T-helper 1 cell (primary cell): Measurements from ENCODE around the gene CHSY1.

ENCODE experiments used
- DNase-seq, 5 donors: peaks; one replicate each; pipeline ENCODE4 v3.0.0-alpha.2; 2012 to 2020

CHSY1 gene

DNA sequence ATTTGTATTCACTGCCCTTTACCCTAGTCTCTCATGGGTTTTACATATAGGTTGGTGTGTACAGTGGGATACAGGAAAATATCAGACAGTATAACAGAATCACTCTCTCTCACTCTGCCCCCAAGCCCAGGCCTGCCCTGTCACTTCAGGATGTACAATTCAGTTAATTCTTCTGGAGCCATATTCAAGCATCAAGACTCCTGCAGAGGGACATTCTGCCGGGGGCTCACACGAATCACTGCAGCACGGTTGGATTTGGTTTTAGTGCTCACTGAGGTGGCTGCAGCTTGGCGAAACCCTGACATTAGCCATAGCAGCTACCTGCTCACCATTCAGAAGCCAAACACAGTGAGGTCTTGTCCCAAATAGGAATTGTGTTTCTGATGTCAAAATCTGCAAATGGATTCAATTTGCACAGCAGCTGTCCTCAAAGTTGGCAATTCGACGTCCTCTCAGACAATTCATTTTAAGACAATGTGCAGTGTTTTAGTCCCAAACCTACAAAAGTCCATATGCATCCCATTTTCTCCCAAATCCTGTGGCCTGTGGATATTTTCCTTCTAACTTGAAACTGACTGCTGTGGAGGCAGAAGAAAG lies 82.9 kb downstream of the CHSY1 start:
- no peak for DNase-seq

DNA sequence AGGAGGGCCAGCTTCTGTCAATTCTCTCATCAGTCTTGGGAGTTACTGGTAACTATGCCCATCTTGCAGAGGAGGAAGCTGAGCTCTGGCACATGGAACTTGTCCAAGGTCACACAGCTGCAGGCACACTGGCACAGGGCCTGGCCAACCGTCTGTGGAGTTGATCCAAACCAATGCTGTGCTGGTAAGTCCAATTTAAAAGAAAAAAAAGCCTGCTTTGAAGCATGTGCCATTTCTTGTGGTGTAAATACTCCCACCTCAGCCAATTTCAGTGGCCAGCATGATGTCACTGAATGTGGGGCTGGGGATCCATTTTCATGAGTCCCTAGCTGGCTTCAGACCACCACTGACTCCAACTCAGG lies 83.4 kb downstream of the CHSY1 start:
- DNase-seq, result no peak

DNA sequence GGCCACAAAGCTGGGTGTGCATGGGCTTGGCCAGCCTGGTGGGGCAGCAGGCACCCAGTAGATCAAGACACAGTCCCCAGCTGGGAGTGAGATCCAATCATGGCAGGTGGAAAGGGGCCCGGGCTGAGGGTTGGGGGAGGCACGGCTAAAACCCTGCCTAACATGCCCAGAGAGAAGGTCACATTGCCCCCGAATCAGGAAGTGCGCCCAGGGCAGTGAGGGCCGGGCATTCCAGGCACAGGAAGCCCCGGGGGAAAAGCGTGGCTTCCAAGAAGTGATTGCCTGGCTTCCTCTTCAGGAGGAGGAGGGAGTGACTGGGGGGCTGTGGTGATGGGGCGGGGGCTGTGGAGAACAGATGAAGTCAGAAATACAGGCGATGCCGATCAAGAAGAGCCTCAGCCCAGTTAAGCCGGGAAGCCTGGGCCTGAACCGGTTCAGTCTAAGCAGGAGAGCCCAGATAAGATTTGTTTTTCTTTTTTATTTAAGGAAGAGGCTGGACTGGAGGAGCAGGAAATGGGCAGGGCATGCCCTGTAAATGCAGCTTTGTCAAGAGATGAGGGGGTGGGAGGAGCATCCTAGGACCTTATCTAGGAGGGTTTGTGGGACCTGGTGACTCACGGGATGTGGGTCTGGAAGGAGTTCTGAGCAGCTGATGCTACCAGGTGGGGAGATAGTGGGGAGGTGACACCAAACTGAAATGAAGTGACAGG lies 83.9 kb downstream of the CHSY1 start:
- peak in 2 of 5 donors; percentile 10 to 91 for DNase-seq

DNA sequence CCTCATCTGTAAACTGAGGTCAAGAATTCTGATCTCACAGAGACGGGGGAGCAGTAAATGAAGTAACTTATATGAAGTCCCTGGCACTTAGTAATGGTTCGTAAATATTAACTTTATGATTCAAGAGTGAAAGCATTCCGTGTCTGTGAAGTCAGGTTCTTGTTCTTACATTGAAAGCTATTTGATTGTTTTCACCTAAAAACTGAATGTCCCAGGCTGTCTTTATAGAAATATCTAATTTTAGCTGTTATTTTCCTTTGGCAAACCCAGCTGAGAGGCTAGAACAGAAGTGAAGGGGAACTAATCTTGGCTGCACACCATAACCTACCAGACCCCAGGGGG lies 84.5 kb downstream of the CHSY1 start:
- DNase-seq, result no peak

DNA sequence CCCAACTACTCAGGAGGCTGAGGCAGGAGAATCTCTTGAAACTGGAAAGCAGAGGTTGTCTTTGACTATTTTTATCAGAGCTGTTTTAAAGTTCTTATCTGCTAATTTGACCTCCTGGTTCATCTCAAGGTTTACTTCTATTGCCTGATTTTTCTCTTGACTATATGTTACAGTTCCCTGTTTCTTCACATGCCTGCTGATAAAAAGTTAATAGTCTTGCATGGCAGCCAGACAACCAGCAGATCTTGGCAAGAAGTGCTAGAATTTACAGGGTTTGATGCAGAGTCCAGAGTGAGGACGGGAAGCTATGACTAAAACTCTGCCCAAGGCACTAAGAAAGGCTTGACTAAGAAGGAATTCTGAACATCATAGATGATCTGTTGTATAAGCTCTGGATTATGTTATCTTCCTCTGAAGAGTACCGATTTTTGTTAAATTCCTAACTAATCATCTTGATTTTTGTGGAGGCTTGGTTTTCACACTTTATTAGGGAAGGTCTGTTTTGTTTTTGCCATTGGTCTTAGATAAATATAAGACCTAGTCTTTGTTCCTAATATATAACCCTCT lies 85.9 kb downstream of the CHSY1 start:
- DNase-seq, result no peak

DNA sequence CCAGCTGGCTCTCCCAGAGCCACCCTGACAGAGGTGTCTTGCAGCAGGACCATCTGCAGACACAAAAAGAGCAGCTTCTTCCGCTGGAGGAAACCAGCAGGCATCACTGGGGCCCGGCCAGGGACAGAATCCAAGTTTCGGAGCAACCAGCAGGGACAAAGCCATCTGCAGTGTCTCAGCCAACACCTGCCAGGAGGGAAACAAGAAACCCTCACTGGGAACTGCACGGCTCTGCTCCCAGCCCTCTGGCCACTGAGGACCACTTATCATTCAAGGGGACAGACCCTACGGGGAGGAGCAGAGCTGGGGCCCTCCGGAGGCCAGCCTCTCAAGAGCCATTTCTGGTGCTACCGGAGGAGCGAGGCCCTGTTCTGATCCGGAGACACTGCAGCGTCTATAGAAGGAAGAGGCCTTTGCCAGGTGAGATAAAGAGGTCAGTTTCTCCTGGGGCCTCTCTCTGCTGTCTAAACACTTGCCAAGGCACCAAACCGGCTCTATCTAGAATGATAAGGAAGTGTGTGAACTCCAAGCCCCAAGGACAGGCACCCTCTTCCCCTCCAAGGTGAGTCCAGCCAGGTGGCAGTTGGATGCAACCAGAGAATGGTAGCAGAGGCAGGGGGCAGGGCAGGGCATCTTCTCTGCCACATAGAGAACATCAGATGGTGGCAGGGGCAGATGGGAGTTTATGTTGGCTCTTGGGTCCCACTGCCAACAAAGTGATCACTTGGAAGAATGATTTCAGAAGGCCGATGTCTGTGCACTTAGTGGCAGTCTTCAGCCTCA lies 89.0 kb downstream of the CHSY1 start:
- no peak for DNase-seq

DNA sequence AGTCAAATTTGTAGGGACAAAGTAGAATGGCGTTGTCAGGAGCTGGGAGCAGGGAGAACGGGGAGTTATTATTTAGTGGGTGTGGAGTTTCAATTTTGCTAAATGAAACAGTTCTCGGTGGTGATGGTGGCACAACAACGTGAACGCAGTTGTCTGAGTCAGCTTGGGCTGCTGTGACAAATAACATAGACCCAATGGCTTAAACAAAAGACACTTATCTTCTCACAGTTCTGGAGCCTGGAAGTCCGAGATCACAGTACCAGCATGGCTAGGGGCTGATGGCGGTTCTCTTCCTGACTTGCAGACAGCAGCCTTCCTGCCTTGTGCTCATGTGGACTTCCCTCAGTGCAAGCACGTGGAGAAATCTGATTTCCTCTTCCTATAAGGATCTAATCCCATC lies 90.2 kb downstream of the CHSY1 start:
- peak in 1 of 5 donors; percentile 61 for DNase-seq

DNA sequence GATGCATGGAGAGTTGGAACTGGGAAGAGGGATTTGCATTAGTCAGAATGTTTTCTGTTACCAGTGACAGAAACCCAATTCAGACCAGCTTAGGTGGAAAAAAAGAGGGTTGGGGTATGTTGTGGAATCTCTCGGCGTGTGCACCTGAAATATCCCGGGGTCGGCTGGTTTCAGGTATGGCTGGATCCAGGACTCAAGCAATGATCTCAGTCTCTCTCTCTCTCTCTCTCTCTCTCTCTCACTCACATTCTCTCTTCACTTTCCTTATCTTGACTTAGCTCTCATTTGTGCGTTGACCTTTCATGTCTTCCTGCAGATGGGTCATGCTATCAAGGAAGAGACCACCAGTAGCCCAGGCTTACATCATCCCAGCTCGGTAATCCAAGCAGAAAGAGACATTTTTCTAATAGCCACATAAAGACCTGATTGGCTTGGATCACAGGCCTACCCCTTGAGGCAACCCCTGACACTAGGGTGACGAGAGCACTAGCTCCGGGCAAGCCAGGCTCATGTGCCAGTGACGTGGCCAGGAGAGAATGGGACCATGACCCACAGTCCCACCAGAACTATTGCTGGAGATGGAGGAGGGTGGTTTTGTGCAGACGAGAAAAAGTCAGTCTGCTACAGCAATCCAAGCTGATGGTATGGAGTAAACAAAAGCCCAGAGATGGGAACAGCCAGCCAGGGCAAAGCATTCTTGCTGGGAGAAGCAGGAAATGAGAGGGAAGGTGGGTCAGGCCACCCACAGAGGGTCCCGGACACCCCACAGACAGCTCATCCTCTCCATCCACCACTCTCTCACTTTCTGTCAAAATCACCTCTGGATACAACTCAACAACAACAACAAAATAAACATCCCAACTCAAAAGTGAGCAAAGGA lies 91.7 kb downstream of the CHSY1 start:
- DNase-seq, result no peak

DNA sequence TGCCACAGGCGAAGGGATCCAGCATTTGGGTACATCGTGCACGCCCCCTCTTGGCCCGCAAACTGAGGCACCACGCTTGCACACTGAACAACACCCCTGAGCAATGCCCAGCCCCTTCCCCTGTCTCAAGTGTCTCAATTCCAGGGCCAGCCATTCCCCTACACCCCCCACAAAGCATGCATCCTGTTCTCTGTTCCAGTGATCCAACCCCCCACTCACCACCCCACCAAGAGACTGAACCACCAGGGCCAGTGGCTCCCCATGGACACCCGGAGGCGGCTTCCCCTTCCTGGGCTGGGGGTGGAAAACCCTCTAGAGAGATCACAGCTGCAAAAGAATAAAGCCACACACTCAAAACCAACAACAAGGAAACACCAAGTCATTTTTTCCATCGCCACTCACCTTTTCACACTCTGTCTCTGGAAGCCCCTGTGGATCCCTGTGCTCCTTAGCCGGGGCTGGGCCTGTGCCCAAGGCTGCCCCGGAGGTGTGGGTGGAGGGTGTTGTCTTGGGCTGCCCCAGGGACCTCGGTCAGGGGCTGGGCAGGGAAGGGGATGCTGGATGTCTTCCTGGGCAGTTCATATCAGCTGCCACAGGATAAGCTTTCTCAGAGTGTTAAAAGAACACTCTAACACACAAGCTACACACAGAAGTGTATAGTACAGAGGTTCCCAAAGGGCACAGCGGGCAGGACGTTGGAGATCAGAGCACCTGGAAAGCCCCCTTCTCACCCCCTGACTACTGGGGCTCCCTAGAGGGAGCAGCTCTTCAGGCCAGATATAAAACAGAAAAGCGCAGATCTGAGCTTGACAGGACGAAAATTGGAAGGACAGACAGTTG lies 92.5 kb downstream of the CHSY1 start:
- peak in 1 of 5 donors; percentile 37 for DNase-seq

DNA sequence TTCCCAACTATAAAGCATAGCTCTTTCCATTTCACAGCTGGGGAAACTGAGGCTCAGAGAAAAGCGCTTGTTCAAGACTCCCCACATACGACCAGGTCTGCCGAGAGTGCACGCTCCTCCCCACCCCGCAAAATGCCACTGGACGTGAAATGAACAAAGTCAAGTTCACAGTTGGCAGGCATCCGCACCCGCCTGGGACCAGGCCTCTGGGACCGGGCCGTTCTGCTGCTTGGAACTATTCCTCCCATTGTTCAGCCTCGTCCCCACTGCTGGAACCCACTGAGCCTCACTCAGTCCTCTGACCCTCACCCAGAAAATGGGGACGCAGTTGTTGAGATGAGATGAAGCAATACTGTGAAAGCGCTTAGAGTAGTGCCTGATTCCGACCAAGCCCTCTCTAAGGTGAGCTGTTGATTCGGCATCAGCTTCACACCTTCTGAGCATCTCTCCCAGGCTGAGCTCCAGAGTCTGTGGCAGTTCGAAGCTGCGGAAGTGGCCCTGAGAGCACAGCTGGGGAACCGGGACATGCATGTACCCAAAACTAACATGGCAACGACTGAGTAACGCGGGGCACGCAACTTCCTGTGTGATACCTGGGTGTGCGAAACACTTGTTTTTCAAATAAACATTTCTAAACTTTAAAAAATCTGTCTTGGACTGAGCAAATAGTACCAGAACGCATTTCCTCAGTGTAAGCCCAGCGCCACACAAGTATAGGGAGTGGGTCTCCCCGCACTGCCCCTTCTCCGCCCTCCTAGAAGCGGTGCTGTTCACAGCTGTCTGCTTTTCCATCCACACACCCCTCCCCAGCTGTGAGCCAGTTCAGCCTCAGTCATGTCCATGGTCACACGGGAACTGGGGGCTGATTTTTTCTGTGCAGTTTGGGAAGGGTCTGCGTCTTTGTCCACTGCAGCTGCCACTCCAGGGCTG lies 93.4 kb downstream of the CHSY1 start:
- peak in 1 of 5 donors; percentile 34 for DNase-seq

DNA sequence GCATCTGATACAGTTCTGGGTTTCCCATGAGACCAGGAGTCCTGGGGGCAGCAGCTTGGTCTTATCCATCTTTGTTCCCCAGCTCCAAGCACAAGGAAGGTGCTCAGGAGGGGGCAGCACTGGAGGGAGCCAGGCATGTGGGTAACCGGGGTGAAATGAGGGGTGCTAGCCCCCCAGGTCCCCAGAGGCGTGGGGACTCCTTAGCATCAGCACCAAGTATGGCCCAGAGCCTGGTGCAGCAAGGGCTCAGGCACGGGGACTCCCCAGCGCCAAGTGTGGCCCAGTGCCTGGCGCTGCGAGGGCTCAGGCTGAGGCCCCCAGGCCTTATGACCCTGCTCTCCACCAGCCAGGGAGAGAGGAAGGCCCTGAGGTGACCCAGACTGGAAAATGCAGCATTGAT lies 94.1 kb downstream of the CHSY1 start:
- DNase-seq, result no peak

DNA sequence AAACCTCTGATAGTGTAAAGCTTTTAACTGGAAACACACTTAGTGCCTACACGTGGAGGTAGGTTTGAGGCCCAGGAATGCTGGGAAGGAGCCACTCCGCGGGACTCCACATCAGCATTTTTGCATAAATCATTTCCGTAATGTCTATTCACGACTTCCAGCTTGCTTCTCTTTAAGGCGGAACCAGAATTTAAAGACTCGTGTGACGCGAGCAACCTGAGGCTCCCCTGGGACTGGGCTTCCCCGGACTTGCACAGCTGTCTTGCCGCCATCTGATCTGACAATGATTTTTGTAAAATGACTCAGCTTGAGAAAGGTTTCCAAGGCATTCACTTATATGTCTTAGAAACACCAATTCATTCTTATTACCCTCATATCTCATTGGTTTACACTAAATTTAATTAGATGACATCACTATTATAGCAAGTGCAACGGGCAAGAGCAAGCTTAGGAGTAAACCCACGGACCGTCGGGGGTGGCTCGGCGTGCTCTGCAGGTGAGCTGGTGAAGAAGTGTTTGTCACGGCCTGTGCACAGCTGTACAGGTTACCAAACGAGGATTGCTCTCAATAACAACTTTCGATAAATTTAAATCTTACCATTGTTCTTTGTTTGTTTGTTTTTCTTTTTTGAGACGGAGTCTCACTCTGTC lies 95.2 kb downstream of the CHSY1 start:
- no peak for DNase-seq

DNA sequence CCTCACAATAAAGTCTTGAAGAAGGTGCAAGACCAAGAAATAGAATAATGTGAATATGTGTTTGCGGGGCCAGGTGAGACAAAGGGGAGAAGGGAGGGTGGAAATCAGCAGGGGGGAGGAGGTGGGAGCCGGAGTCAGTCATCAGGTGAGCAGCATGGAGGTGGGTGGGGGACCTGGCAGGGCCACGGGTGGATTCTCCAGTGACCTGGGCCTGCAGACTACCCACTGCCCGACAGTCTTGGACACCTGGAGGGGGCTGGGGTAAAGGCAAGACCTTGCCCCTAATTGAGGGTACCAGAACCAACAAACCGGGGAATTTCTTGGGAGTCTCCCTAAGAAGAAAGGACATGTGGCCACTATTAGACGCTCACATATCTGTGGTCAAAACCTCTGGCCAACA lies 95.8 kb downstream of the CHSY1 start:
- no peak for DNase-seq

DNA sequence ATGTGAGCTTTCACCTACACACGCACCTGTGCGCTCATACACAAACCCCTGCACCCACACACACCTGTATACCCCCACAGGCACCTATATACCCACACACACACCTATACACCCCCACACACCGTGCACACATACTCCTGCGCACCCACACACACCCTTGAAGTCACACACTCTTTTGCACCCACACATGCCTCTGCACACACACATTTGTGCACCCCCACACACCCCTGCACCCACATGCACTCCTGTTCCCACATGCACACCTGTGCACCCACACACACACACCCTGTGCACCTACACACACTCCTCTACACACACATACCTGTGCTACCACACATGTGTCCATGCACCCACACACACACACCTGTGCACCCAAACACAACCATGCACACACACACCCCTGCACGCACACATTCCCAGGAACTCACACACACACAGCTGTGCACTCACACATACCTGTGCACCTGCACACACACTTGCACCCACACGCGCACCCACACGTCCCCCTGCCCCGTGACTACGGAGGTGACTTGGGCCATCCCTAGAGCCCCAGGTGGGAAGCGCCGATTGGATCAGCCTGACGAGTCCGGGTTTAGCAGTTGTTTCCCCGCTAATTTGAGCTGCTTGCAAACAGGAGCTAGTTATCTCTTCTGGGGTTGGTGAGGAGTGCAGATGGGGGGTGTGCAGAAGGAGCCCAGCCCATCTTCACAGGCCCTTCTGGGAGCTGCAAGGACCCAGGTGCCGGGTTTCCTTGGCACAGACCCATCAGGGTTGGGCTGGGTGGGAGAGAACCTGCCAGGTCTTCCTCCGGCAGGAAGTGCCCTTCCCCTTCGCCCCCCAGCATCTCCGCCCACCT lies 97.8 kb downstream of the CHSY1 start:
- DNase-seq, result no peak

DNA sequence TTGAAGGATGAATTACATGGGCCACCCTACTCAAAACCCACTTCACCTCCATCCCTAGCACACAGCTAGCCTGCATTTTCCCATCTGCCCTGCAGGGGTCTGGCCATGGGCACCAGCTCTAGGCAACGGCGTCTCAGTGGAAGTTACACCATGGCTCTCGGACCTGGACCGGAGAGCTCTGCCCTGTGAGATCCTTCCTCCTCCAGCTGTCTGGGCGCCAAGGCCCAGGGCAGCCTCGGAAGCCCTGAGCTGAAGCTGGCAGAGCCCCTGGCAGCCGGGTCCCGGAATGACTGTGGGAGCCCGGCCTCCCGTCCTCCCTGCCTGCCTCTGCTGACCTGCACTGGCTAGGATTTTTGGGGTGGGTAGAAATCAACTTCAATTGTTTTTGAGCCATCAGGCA lies 98.9 kb downstream of the CHSY1 start:
- DNase-seq, result no peak

DNA sequence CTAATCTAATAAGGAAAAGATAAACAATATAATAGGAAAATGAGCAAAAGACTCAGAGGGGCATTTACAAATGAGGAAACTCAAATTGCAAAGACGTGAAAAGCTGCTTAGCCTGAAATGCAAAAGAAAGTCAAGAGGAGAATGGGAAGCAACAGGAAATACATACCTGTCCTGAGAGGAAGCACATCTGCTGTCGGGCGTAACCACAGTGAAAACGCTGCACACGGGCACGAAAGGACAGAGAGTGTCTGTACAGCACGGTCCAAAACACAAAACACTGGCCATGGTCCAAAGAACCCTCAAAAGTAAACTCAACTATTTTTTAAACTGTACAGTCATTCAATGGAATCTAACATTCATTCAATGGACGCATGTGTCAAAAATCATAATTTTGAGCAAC lies 100.6 kb downstream of the CHSY1 start:
- no peak for DNase-seq

DNA sequence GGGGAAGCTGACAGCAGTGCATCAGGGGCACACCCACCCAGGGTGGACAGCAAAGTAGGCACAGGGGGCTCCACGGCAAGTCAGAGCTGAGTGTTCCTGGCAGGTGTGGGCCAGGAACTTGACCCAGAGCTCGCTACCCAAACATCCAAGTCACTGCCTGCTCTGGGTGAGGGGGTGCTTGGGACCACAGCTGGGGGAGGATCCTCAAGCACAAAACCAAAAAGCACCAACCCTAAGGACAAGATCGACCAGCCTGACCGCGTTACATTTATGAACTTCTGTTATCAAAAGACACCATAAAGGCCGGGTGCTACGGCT lies 101.2 kb downstream of the CHSY1 start:
- no peak for DNase-seq

DNA sequence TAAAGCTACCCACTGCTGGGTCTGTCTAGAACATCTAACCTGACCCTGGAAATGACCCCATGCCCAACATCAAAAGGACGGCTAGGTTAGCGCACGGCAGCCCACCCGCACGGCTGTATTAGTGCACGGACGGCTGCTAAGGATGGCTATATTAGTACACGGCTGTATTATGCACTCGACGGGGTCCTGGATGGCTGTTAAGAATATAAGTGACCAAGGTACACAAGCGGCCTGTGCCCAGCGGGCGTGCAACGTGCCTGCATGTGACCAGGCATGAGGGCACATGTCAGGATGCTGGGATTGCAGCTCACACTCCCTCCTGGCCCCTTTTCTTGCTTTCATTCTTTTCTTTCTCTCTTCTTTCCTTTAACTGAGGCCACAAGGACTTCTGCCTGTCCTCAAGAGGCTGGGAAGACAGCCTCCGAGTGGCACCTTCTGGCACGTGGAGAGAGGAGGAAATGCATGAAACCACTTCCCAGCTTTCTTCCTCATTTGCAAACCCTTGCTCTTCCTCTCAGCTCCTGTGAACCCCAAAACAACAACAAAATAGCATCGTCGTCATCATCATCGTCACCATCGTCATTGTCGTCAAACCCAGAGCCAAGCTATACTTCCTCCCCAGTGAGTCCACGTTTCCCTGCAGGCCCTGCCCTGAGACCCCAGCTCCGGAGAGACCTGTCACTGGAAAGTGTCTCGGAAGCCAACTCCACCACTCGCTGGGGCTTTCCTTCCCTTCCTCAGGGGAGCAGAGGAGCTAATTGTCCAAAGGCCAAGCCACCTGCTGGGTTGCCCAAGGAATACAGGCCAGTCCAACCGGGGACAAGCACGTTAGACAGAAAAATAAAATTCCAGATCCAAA lies 101.8 kb downstream of the CHSY1 start:
- DNase-seq, result no peak
